Stimulated activated CD4-positive, alpha-beta T cell treated with anti-CD3 and anti-CD28 coated beads, Interleukin-12 subunit alpha, Interleukin-12 subunit beta, amount 100 ng/mL, for 48 hours (primary cell): Measurements from ENCODE around the gene OLFM4.
"Not testable (repeated sequence)": the region's sequence is repeated elsewhere in the genome, so short reads cannot be mapped to it uniquely, and the experiment has no call there.

ENCODE experiments used
- DNase-seq, 3 donors: peaks; one replicate each; pipeline ENCODE4 v3.0.0-alpha.2; 2020; ENCODE audit warnings: low read depth in 2 of 3, low spot score in 1 of 3

The OLFM4 gene

DNA sequence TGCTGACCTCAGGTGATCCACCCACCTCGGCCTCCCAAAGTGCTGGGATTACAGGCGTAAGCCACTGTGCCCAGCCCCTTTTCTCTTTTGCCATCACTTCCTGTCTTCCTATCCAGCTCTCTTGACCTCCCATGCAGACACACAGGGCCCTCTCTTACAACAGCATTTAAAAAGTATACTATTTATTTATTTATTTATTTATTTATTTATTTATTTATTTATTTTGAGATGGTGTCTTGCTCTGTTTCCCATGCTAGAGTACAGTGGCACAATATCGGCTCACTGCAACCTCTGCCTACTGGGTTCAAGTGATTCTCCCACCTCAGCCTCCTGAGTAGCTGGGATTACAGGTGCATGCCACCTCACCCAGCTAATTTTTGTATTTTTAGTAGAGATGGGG is 14.6 kb upstream of the OLFM4 start:
- DNase-seq = not testable (repeated sequence)

DNA sequence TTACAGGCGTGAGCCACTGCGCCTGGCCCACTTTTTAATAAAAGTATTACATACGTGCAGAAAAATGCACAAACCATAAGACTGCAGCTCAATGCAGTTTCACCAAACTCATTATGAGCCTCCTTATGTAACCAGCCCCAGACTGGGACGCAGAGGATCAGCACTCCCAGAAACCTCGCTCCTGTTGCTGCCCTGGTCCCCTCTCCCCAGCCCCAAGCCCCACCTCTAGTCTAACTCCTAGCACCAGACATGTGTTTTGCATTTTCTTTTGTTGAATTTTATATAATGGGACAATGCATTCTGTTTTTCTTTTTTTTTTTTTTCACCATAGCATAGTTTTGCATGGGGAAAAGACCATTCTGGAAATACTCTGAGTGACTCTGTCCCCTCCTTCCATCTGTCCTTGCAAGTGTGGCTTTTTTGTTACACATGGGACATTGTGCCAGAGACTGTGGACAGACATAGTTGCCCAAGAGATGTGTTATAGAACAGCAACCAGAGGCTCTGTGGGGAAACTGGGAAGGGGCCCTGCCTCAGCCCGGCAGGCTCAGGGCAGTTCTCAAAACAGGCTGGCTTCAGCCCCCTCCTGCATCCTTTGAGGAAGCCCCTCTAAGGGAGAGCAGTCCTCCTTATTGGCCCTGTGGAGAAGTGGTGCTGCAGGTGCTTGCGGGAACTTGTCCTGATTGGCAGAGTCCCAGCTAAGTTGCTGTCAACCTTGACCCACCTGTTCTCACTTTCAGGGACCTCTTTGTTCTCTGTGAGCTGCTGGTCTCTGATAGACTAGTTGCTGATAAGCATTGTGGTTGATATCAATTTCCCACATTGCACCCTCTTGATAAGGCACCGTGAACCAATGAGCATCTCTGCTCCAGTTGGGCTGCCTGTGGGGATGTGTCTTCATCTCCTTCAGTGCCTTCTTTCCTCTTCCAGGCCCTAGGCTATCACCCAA is 13.8 kb upstream of the OLFM4 start:
- DNase-seq = no peak

DNA sequence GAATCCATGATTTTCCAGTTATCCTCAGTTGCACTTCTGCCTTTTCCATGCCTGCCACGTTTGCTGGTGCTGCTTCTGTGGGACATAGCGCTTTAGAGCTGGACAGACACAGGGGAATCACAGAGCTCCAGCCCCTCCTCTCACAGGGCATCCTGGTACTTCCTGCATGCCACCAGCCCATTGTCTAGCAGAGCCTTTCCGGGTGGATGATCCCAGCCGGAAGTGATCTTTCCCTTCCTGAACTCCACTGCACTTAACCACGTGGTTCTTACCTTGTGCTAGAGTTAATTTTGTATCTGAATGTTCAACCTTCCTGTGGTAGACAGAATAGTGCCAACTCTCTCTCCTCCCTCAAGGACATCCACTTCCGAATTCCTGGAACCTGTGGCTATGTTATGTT is 12.6 kb upstream of the OLFM4 start:
- DNase-seq = no peak

DNA sequence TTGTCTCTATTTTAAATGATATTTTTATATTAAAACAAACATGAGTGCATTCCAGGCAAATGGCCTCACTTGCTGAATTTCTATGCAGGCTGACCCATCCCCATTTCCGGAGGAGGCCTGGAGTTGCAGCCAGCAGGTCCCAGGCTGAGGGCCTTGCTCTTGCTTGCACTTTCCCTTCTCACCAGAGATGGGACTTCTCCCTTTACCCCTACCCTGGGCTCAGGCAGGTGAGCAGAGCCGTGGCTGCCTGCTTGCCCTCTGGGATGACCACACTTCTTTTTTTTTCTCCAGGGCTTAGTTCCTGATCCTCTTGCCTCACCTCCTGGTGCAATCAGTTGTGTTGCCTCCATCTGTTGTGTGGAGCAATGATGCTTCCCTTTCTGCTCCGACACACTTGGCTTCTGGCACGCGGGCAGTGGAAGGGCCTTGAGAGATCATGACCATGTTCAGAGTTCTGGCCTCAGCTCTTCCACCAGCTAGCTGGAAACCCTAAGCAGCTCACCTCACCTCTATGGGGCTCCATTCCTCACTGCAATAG is 11.1 kb upstream of the OLFM4 start:
- no peak for DNase-seq

DNA sequence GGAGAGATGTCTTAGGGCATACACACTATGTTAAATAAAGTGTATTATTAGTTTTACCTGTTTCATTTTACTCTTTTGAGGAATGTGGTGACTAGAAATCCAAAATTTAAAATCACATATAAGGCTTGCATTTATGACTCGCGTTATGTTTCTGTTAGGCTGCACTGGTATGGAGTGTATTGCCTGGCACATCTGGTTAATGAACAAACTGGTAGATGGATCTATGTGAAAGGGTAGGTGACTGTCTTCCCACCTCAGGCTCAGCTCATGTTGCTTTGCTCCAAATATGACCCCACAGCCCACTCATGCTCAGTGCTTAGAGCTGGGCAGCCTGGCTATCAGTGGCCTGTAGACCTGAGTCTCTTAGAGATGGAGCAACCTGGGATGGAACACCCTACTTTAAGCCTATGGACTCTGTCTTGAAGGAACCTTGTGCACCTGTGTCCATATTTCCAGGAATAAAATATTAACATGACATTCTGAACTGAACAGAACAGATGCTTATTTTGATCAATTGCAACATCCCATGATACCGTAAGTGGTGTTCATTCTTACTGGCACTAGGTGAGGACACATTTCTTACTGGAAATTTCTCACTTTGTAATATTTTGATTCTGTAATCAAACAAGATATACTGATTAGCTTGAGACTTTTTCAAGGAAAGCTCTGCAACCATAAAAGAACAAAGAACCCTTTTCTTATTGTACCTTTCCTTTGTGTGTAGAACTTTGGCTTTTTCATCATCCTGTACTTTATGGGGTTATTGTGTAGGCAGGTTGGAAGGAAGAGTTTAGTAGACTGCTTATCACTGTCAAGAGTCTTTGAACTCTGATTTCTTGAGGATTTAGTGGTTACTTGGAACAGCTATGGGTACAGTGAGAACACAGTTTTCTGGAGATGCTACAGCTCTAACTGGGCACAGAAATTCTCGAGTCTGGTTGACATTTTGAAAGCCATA is 9.6 kb upstream of the OLFM4 start:
- no peak for DNase-seq

DNA sequence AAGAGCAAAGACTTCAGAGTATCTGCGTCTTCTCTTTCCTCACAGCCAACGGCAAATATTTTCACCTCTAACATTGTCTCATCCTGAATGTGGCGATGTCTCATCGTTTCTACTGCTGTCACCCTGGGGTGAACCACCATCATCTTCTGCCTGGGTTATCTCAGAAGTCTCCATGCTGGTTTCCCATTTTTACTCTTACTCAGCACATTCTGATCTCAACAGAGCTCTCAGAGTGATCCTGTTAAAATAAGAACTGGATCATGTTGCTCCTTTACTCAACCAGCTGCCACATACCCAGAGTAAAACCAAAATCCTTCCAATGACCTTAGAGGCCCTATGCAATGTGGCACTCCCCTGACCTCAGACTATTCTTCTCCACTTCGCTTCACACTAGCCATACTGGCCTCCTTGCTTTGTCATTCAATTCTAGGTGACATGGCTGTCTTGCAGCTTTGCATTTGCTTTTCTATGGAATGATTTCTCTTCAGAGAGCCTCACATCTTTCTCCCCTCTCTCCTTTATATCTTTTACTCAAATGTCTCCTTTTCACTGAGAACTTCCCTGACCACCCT is 7.8 kb upstream of the OLFM4 start:
- DNase-seq = no peak

DNA sequence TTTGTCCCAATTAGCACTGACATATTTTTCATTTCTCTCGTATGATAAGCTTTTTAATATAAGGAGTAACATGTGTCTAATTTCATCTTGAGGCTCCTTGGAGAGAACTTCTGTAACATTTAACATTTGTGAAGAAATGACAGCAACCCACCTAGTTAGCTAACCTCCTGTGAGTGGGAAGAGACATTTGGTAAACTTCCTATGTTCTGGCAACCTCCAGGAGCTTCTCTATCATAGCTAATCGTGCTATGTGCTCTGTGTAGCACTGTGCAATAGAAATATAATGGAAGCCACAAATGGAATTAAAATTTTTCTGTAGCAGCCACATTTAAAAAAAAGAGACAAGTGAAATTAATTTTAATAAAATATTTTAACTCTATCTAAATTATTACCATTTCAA is 5.4 kb upstream of the OLFM4 start:
- no peak for DNase-seq

DNA sequence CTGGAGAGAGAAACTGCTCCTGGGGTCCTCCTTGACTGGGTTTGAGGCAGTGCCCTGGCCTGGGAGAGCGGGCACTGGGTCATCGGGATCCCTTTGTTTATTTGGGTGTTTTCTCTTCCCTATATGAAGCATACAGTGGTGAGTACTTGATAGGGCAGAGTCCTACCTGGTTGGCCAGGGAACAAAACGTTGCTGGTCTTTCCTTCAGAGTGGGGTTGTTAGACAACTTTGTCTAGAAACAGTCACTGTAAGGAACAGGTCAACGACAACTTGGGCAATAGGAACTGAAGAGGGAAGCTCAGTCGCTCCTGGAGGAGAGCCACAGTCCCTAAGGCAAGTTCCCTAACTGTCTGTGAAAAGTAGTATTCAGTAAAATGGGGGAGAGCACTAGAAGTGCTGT is 550 bp upstream of the OLFM4 start:
- DNase-seq = no peak

DNA sequence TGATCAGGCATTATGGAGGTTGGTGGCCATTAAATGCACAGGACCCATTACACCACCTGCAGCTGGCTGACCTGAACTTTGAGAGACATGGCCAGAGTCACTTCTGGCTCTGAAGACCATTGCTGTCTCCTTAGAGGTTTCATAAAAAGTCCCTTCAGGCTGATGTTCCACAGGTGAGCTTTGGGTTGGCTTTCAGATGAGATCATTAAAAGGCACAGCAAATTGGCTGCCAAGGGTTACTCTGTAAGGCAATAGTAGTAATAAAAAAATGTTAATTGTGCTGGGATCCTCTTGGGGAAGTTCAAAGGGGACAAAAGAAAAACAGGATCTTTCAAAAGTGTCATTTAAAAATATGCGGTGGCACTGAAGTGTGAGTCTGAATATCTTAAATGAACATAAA is 4.2 kb downstream of the OLFM4 start:
- no peak for DNase-seq

DNA sequence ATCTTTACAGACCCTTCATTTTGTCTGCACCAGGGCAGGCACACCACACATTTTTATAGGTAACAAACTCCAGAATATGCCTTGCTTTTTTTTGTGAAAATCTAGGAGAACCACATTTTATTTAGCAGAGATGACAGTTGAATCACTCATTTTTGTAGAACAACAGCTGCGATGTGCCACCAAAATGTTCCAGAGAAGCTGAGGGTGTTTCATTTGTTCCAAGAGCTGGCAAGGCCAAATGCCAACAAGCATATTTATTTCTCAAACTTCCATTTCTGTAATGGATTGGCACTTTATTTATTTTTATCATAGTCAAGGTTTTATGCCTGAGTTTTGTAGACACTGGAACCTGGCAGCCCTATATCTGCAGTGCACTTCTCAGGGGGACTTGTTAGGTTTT is 10.4 kb downstream of the OLFM4 start:
- no peak for DNase-seq

DNA sequence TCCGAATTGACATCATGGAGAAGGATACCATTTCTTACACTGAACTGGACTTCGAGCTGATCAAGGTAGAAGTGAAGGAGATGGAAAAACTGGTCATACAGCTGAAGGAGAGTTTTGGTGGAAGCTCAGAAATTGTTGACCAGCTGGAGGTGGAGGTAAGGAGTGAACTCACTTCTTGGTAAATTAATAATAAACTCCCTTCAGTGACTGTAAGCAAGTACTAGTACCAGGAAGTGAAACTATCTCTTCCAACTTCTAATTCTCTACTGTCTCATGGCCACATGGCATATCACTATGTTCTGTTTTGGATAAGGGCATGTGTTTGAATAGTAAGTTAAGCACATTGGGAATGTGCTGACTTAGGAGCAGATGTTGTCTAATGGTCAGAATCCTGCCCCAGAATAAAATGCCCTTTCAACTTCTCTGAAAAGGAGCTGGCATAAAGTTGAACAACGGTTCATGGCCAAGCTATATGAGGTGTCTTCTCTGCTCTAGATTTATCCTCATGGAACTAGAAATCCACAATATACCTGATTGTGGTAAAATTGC is 13.4 kb downstream of the OLFM4 start:
- DNase-seq = no peak

DNA sequence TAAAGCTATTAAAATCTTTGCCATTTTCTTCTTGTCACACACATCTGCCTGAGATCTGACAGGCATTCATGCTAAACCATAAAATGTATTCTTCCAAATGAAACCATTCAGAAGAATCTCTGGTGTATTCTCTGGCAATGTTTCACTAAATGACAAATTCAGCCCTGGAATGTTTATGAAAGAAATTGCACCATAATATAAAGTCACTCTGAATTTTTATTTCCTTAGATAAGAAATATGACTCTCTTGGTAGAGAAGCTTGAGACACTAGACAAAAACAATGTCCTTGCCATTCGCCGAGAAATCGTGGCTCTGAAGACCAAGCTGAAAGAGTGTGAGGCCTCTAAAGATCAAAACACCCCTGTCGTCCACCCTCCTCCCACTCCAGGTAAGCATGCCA is 14.3 kb downstream of the OLFM4 start:
- no peak for DNase-seq

DNA sequence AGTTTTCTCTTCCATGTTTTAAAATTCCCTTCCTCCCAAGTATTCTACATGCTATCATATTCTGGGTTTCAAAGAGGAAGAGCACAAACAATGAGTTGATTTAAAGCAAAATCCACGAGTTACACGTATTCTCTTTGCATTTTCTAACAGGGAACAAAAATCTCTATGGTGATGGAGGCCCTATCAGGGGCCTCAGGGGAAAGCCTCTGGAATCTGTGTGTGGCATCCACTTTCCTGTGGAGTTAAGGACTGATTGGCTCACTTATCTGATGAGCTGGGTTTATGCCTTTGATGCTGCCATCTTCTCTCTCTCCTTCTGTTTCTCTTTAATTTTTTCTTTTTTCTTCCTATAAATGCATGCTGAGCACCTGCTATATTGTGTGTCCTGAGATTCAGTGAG is 14.8 kb downstream of the OLFM4 start:
- DNase-seq = no peak

DNA sequence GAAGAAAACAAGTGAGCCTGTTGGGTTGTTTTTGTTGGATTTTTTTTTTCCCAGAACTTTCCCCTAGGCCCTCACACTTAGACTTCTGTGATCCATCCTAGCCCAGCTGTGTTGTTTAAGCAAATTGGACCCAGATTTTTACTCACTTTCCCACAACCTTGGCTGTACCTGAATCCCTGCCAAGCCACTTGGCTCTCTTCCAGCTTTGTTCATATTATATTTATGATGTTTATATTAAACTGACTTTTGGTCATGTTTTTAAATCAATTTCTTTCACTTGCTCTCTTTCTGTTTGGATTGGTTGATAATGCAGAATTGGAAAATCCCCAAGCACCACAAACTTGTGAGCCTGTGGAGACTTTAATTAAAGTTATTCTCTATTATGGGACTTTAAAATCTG is 16.6 kb downstream of the OLFM4 start:
- no peak for DNase-seq

DNA sequence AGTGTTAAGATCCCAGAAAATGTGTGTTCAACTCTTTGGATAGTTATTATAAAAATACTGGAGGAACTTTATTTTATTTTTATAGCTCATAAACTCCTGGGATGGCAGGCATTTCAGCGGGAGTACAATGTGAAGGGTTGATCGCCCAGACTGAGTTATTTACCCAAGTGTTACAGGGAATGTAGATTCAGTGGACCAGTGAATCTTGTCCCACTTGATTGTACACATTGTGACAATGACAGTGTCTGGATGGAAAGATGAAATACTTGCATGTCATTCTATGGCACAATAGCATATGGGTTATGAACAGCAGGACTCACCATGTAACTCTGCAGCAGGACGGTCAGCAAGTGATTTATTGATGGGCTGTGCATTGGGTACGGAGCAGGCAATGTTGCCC is 20.3 kb downstream of the OLFM4 start:
- no peak for DNase-seq

DNA sequence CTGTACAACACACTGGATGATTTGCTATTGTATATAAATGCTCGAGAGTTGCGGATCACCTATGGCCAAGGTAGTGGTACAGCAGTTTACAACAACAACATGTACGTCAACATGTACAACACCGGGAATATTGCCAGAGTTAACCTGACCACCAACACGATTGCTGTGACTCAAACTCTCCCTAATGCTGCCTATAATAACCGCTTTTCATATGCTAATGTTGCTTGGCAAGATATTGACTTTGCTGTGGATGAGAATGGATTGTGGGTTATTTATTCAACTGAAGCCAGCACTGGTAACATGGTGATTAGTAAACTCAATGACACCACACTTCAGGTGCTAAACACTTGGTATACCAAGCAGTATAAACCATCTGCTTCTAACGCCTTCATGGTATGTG is 21.5 kb downstream of the OLFM4 start:
- DNase-seq = no peak

DNA sequence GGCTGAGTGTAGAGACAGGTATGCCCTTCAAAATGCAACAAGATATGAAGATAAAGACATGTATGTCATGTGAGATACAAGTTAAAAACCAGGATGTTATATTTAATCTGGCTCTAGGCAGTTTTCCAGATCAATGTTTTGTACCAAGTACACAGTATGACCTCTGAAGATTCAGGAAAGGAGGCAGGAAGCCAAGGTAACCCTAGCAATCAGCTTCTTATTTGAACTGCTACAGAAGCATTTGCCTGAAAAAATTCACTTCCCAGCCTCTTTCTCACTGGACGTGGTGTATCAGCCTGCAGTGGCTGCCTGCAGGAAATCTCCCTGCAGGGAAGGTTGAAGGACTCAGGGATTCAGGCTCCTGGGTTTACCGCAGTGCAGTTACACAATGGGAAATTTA is 24.1 kb downstream of the OLFM4 start:
- no peak for DNase-seq

DNA sequence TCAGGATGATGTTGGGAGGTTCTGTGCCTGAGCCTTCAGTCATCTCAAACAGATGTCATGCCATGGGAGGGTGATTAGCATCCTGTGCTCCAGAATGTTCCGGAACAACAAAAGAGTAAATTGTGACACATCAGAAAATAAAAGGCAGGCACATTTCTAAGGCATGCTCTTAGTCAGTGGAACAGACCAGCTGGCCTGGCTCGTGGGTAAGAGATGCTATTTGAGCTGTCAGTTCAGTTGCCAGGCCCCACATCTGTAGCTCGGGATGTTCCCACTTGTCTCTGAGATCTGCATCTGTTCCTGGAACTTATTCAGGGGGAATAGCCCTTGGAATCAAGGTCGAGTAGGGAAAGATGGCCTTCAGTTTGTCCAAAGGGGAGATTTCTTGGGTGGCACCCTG is 26.0 kb downstream of the OLFM4 start:
- no peak for DNase-seq

DNA sequence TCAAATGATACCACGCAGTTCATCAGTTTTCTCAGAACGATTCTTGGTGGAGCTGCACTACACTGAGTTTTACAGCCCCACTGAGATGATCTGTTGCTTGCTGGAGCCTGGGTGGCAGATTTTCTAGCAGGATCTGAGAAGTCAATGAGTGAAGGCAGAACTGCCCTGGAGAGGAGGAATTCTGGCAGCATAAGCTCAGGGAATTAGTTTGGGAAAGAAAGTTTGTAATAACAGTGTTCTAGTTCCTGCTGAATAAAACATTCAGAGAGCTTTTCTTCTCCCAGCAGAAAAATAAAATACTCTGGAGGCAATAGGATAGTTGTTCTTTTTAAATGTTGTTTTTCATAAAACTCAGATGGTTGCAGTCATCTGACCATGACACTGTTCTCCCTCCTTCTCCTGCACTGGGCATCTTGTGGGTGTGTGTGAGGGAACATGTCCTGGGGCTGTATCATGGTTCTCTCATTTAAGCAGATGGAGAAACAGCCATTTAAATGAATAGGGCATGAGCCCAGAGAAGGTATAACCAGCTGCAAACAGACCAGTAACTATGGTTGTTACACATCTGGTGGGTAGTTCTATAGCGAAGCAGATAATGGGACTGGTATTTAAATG is 29.6 kb downstream of the OLFM4 start:
- DNase-seq = no peak

DNA sequence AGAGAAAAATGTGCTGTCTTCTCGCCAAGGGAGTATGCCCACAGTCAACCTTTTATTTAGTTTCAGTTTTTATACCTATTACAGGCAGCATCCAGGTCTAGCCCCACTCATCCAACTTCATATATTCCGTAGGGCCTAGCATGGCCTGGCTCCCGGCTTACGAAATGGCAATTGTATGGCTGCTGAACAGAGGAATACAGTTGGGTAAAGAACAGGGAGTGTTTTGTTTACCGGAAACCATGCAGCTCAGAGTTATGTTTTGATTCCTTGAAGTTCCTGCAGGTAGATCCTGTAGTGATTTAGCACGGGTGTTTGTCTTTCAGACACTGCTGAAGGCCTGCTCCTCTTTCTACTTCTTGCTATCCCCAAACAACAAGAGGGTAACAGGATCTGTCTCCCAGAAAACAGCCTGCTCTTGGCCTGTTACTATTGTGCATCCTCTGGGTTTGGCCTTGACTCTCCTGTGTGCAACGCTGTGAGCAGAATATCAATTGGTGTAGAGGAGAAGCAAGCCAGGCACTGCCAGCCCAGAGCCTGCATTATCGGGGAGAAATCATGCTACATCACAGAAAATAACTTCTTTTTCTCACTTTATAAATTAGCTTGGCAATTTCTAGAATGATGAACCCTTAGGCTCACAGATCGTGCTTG is 32.4 kb downstream of the OLFM4 start:
- DNase-seq = no peak
